ENCODE data around the gene RNF43.
"Not testable (repeated sequence)": the region's sequence is repeated elsewhere in the genome, so short reads cannot be mapped to it uniquely, and the experiment has no call there.

- TF ChIP-seq, protein P1, sequence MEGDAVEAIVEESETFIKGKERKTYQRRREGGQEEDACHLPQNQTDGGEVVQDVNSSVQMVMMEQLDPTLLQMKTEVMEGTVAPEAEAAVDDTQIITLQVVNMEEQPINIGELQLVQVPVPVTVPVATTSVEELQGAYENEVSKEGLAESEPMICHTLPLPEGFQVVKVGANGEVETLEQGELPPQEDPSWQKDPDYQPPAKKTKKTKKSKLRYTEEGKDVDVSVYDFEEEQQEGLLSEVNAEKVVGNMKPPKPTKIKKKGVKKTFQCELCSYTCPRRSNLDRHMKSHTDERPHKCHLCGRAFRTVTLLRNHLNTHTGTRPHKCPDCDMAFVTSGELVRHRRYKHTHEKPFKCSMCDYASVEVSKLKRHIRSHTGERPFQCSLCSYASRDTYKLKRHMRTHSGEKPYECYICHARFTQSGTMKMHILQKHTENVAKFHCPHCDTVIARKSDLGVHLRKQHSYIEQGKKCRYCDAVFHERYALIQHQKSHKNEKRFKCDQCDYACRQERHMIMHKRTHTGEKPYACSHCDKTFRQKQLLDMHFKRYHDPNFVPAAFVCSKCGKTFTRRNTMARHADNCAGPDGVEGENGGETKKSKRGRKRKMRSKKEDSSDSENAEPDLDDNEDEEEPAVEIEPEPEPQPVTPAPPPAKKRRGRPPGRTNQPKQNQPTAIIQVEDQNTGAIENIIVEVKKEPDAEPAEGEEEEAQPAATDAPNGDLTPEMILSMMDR (IDR thresholded peaks at IDR 0.05) = not testable (repeated sequence)
- TF ChIP-seq POLR2A (IDR thresholded peaks at IDR 0.05) = not testable (repeated sequence)
Observed at GRCh38 chr17:58397421-58397820, 19.9 kb downstream of the RNF43 start.
